Measurements from ENCODE around the gene PRCP. TPM values are rescaled to one million over a fixed set of nuclear protein-coding genes. Genes with fewer than 3 reads are reported as not detected.

Gene PRCP
- total RNA-seq, 1 experiment from 2014 or later = 53.9 TPM

DNA sequence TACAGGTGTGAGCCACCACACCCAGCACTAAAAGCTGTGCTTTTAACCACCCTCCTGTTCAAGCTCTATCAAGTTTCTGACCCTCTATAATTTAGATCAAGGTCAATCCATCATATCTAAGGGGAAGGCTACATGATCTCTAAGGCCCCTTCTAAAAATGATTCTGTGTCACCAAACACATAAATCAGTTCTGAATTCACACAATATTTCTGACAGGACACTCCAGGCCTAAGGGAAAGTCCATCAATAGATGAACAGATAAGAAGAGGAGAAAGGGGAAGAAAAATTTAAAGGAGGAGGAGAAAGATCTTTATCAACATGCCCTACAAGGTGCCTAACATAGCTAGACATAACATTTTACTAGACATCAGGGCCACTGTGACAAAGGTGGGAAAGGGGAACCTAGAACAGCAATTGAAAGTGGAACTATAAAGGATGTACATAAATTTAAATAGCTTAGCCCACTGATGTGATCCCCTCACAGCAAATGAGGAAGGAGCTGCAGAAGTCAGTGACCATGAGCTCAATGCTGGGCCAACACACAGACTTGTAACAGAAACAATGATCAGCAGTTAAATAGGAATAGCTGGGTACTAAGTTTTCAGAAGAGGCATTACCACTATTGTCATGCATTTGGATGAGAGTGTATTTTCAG is 4.7 kb downstream of the PRCP start (continued):
- TF ChIP-seq CREB1 (CRISPR knock-in tag; IDR thresholded peaks at IDR 0.05) = no peak
- TF ChIP-seq, protein P1, sequence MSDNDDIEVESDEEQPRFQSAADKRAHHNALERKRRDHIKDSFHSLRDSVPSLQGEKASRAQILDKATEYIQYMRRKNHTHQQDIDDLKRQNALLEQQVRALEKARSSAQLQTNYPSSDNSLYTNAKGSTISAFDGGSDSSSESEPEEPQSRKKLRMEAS (CRISPR knock-in tag; IDR thresholded peaks at IDR 0.05) = no peak
- no peak for TF ChIP-seq CBFB (CRISPR knock-in tag; IDR thresholded peaks at IDR 0.05; ENCODE audit: low read depth)
- TF ChIP-seq, protein P2, sequence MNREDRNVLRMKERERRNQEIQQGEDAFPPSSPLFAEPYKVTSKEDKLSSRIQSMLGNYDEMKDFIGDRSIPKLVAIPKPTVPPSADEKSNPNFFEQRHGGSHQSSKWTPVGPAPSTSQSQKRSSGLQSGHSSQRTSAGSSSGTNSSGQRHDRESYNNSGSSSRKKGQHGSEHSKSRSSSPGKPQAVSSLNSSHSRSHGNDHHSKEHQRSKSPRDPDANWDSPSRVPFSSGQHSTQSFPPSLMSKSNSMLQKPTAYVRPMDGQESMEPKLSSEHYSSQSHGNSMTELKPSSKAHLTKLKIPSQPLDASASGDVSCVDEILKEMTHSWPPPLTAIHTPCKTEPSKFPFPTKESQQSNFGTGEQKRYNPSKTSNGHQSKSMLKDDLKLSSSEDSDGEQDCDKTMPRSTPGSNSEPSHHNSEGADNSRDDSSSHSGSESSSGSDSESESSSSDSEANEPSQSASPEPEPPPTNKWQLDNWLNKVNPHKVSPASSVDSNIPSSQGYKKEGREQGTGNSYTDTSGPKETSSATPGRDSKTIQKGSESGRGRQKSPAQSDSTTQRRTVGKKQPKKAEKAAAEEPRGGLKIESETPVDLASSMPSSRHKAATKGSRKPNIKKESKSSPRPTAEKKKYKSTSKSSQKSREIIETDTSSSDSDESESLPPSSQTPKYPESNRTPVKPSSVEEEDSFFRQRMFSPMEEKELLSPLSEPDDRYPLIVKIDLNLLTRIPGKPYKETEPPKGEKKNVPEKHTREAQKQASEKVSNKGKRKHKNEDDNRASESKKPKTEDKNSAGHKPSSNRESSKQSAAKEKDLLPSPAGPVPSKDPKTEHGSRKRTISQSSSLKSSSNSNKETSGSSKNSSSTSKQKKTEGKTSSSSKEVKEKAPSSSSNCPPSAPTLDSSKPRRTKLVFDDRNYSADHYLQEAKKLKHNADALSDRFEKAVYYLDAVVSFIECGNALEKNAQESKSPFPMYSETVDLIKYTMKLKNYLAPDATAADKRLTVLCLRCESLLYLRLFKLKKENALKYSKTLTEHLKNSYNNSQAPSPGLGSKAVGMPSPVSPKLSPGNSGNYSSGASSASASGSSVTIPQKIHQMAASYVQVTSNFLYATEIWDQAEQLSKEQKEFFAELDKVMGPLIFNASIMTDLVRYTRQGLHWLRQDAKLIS (CRISPR knock-in tag; IDR thresholded peaks at IDR 0.05; ENCODE audit: borderline replicate concordance) = no peak
- TF ChIP-seq, protein P3, sequence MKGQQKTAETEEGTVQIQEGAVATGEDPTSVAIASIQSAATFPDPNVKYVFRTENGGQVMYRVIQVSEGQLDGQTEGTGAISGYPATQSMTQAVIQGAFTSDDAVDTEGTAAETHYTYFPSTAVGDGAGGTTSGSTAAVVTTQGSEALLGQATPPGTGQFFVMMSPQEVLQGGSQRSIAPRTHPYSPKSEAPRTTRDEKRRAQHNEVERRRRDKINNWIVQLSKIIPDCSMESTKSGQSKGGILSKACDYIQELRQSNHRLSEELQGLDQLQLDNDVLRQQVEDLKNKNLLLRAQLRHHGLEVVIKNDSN (CRISPR knock-in tag; IDR thresholded peaks at IDR 0.05) = no peak
- TF ChIP-seq, protein P4, sequence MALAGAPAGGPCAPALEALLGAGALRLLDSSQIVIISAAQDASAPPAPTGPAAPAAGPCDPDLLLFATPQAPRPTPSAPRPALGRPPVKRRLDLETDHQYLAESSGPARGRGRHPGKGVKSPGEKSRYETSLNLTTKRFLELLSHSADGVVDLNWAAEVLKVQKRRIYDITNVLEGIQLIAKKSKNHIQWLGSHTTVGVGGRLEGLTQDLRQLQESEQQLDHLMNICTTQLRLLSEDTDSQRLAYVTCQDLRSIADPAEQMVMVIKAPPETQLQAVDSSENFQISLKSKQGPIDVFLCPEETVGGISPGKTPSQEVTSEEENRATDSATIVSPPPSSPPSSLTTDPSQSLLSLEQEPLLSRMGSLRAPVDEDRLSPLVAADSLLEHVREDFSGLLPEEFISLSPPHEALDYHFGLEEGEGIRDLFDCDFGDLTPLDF (CRISPR knock-in tag; IDR thresholded peaks at IDR 0.05) = no peak

DNA sequence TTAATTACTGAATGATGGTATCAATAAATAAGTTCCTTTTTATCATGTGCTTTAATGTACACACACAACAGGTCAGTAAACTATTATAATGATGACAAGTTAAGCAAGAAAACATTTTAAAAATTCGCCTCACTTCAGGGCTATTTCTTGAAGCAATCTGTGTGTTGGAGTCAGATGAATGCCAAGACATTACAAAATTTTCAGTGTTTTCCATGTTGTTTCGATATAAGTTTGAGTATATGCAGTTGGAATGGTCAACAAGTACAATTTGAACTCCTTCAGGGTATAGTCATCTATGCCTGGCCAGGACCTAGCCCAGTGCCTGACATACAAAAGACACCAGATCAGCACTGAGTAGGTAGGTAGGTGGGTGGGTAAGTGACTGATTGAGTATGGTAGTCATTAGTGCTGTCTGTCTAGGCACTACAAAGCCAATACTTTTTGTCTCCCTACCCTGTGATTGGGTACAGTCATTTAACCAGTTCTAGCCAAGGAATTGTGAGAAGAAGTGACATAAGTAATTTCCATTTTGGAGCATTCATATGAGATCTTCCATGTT is 7.5 kb downstream of the PRCP start:
- no peaks in the 10 kb centered on the region for H3K36me3 Mint-ChIP-seq
- no peak overlapping the region for H3K4me3 Mint-ChIP-seq
- no peaks in the 10 kb centered on the region for H3K27me3 Mint-ChIP-seq (ENCODE audit: low read depth)
- ATAC-seq (no peak), DNase-seq (ENCODE audit: low spot score) (no peak)
- peaks cover 3% of the 10 kb centered on the region; the same call in 1 of the 2 replicates for H3K4me1 Mint-ChIP-seq
- no peaks in the 10 kb centered on the region for H3K9me3 Mint-ChIP-seq
- CTCF ChIA-PET = interaction anchor here (1.3 kb wide), 1 partner anchor 25 kb away, joined by 3 read pairs; no protein-coding TSS in a partner anchor
- POLR2A ChIA-PET = no interaction called here
- TF ChIP-seq, protein P5, sequence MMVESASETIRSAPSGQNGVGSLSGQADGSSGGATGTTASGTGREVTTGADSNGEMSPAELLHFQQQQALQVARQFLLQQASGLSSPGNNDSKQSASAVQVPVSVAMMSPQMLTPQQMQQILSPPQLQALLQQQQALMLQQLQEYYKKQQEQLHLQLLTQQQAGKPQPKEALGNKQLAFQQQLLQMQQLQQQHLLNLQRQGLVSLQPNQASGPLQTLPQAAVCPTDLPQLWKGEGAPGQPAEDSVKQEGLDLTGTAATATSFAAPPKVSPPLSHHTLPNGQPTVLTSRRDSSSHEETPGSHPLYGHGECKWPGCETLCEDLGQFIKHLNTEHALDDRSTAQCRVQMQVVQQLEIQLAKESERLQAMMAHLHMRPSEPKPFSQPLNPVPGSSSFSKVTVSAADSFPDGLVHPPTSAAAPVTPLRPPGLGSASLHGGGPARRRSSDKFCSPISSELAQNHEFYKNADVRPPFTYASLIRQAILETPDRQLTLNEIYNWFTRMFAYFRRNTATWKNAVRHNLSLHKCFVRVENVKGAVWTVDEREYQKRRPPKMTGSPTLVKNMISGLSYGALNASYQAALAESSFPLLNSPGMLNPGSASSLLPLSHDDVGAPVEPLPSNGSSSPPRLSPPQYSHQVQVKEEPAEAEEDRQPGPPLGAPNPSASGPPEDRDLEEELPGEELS (CRISPR knock-in tag; IDR thresholded peaks at IDR 0.05) = no peak
- no peak for TF ChIP-seq ELF4 (CRISPR knock-in tag; IDR thresholded peaks at IDR 0.05; ENCODE audit: low read depth)
- TF ChIP-seq, protein P6, sequence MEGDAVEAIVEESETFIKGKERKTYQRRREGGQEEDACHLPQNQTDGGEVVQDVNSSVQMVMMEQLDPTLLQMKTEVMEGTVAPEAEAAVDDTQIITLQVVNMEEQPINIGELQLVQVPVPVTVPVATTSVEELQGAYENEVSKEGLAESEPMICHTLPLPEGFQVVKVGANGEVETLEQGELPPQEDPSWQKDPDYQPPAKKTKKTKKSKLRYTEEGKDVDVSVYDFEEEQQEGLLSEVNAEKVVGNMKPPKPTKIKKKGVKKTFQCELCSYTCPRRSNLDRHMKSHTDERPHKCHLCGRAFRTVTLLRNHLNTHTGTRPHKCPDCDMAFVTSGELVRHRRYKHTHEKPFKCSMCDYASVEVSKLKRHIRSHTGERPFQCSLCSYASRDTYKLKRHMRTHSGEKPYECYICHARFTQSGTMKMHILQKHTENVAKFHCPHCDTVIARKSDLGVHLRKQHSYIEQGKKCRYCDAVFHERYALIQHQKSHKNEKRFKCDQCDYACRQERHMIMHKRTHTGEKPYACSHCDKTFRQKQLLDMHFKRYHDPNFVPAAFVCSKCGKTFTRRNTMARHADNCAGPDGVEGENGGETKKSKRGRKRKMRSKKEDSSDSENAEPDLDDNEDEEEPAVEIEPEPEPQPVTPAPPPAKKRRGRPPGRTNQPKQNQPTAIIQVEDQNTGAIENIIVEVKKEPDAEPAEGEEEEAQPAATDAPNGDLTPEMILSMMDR (IDR thresholded peaks at IDR 0.05) = no peak
- TF ChIP-seq GRHL2 (CRISPR knock-in tag; IDR thresholded peaks at IDR 0.05; ENCODE audit: insufficient replicate concordance, severe bottlenecking) = no peak
- no peak for TF ChIP-seq SMAD3 (CRISPR knock-in tag; IDR thresholded peaks at IDR 0.05; ENCODE audit: borderline replicate concordance)
- TF ChIP-seq MYBL2 (CRISPR knock-in tag; IDR thresholded peaks at IDR 0.05) = no peak
- no peak for TF ChIP-seq CREM (CRISPR knock-in tag; IDR thresholded peaks at IDR 0.05)
- no peak for TF ChIP-seq NFE2L1 (CRISPR knock-in tag; IDR thresholded peaks at IDR 0.05)
- TF ChIP-seq, protein P7, sequence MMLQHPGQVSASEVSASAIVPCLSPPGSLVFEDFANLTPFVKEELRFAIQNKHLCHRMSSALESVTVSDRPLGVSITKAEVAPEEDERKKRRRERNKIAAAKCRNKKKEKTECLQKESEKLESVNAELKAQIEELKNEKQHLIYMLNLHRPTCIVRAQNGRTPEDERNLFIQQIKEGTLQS (CRISPR knock-in tag; conservative IDR thresholded peaks at IDR 0.05) = no peak
- no peak overlapping the region for H3K27ac Mint-ChIP-seq
